HG03575 (cell line): Measurements from ENCODE around the gene CXXC5.

Experiments used
- ATAC-seq: cut with Tn5 transposase; IDR thresholded peaks from one replicate; pipeline ENCODE4 v1.9.1; 2021; ENCODE audit not compliant: unreplicated experiment, insufficient number of reproducible peaks, low FRiP score; ENCODE audit errors: extremely low read depth

The CXXC5 gene

GRCh38 chr5:139660923-139661814 lies 13.0 kb downstream of the CXXC5 start:
- no peak for ATAC-seq

GRCh38 chr5:139662617-139663016 lies 14.5 kb downstream of the CXXC5 start:
- no peak for ATAC-seq

GRCh38 chr5:139663207-139664085 lies 15.3 kb downstream of the CXXC5 start:
- no peak for ATAC-seq

- ATAC-seq, result no peak
Observed at GRCh38 chr5:139664086-139664693, 16.0 kb downstream of the CXXC5 start.

GRCh38 chr5:139664727-139665351 lies 16.7 kb downstream of the CXXC5 start:
- no peak for ATAC-seq

- no peak for ATAC-seq
Observed at GRCh38 chr5:139665626-139666025, 17.5 kb downstream of the CXXC5 start.

- no peak for ATAC-seq
Observed at GRCh38 chr5:139666551-139666950, 18.4 kb downstream of the CXXC5 start.

GRCh38 chr5:139667001-139667729 lies 19.0 kb downstream of the CXXC5 start:
- ATAC-seq, result no peak

GRCh38 chr5:139667730-139668063 lies 19.5 kb downstream of the CXXC5 start:
- ATAC-seq, result no peak

GRCh38 chr5:139668064-139668880 lies 20.1 kb downstream of the CXXC5 start:
- no peak for ATAC-seq

GRCh38 chr5:139668924-139669661 lies 20.9 kb downstream of the CXXC5 start:
- ATAC-seq, result no peak

GRCh38 chr5:139669662-139670368 lies 21.7 kb downstream of the CXXC5 start:
- no peak for ATAC-seq

- no peak for ATAC-seq
Observed at GRCh38 chr5:139670369-139671095, 22.4 kb downstream of the CXXC5 start.

- no peak for ATAC-seq
Observed at GRCh38 chr5:139671096-139671841, 23.1 kb downstream of the CXXC5 start.

- ATAC-seq, result no peak
Observed at GRCh38 chr5:139675213-139675612, 27.1 kb downstream of the CXXC5 start.
